Mesothelial cell of epicardium (in vitro differentiated cells): ENCODE measurements around the gene SLC5A10. TPM values are rescaled to one million over a fixed set of nuclear protein-coding genes. Genes with fewer than 3 reads are reported as not detected.

ENCODE experiments used
- DNase-seq, 2 experiments: peaks; one replicate each; pipeline ENCODE4 v3.0.0; 2021; ENCODE audit warnings: low spot score in 2 of 2; ENCODE audit not compliant: unreplicated experiment in 2 of 2
- H3K27ac Mint-ChIP-seq: 2 replicates; pipeline ENCODE4 v1.8.0; 2021; ENCODE audit warnings: mixed read lengths
- H3K27me3 Mint-ChIP-seq: 2 replicates; pipeline ENCODE4 v1.8.0; 2021; ENCODE audit warnings: low read depth, mixed read lengths
- H3K36me3 Mint-ChIP-seq: 2 replicates; pipeline ENCODE4 v1.8.0; 2021; ENCODE audit warnings: mixed read lengths
- H3K4me1 Mint-ChIP-seq: 2 replicates; pipeline ENCODE4 v1.8.0; 2021; ENCODE audit warnings: mixed read lengths
- H3K4me3 Mint-ChIP-seq: 2 replicates; pipeline ENCODE4 v1.8.0; 2021; ENCODE audit warnings: mild to moderate bottlenecking, moderate library complexity, mixed read lengths
- H3K9me3 Mint-ChIP-seq: 2 replicates; pipeline ENCODE4 v1.8.0; 2021; ENCODE audit warnings: mixed read lengths
- total RNA-seq: library from RNA; stranded (reverse); gene quantifications from 3 replicates; pipeline ENCODE4 v1.2.1, GENCODE V29; 2021
- TF ChIP-seq, protein P1 (sequence below): fragments of 200-600 bp; sonication (generic); IDR thresholded peaks from one replicate; pipeline ENCODE4 v1.5.0; 2021; ENCODE audit warnings: antibody characterized with exemption; ENCODE audit not compliant: unreplicated experiment

SLC5A10 gene
- total RNA-seq, 1 donor from 2014 or later = 0.25 TPM

DNA sequence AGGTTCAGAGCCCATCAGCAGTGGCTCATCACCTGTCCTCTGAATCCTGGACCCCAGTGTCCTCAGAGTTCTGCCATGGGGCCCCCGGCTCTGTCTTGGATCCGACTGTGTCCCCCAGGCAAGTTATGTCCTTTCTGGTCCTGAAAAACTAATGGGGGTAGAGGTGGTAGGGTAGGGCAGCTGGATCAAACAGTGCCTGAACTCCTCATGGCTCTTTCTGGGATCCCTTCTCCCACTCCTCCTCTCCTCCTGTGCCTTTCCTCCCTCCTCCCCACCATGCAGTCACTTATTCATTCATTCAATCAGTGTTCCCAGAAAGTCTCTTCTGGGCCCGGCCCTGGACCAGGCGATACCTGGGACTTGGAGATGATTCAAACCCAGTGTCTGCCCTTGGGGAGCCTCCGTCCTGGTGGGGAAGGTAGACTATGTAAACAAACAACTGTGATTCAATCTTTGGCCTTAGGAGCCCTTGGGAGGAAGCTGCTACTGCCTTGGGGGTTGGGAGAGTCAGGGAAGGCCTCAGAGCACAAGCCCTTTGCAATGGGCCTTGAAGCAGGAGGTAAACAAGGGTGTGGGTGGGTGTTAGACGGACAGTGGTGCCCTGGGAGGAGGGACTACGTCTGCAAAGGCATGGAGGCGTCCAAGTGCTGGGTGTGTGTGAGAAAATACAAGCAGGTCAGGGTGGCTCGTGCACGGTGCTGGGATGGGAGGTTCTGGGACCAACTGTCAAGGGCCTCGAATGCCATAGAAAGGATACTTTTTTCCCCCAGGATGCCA is 59.0 kb downstream of the SLC5A10 start:
- Mint-ChIP-seq H3K4me3 (no peak overlapping the region), H3K36me3 (no peaks in the 10 kb centered on the region), H3K27me3 (no peaks in the 10 kb centered on the region), H3K27ac (no peak overlapping the region), H3K9me3 (peaks cover 4% of the 10 kb centered on the region), H3K4me1 (no peaks in the 10 kb centered on the region)
- TF ChIP-seq, protein P1, sequence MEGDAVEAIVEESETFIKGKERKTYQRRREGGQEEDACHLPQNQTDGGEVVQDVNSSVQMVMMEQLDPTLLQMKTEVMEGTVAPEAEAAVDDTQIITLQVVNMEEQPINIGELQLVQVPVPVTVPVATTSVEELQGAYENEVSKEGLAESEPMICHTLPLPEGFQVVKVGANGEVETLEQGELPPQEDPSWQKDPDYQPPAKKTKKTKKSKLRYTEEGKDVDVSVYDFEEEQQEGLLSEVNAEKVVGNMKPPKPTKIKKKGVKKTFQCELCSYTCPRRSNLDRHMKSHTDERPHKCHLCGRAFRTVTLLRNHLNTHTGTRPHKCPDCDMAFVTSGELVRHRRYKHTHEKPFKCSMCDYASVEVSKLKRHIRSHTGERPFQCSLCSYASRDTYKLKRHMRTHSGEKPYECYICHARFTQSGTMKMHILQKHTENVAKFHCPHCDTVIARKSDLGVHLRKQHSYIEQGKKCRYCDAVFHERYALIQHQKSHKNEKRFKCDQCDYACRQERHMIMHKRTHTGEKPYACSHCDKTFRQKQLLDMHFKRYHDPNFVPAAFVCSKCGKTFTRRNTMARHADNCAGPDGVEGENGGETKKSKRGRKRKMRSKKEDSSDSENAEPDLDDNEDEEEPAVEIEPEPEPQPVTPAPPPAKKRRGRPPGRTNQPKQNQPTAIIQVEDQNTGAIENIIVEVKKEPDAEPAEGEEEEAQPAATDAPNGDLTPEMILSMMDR = no peak
- no peak for DNase-seq

DNA sequence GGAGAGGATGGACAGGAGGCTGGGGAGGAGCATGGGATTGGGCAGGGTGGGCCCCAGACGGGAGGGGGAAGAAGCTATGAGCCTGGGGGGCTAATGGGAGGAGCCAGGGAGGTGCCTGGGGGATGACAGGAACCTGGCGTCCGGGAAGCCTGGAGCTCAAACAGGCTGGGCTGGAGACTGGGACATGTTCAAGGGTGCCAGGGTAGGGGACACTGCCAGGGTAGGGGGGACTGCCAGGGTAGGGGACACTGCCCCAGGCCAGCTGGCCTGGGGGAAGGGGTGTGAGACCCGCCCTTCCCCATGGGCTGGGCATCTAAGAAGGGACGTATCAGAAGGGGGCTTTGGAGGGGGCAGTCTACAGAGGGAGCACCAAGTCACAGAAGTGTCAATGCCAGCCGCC is 59.6 kb downstream of the SLC5A10 start:
- Mint-ChIP-seq H3K27me3 (no peaks in the 10 kb centered on the region), H3K9me3 (peaks cover 4% of the 10 kb centered on the region), H3K4me3 (no peak overlapping the region), H3K4me1 (no peaks in the 10 kb centered on the region), H3K27ac (no peak overlapping the region), H3K36me3 (no peaks in the 10 kb centered on the region)
- TF ChIP-seq, protein P1 = no peak
- DNase-seq = no peak

DNA sequence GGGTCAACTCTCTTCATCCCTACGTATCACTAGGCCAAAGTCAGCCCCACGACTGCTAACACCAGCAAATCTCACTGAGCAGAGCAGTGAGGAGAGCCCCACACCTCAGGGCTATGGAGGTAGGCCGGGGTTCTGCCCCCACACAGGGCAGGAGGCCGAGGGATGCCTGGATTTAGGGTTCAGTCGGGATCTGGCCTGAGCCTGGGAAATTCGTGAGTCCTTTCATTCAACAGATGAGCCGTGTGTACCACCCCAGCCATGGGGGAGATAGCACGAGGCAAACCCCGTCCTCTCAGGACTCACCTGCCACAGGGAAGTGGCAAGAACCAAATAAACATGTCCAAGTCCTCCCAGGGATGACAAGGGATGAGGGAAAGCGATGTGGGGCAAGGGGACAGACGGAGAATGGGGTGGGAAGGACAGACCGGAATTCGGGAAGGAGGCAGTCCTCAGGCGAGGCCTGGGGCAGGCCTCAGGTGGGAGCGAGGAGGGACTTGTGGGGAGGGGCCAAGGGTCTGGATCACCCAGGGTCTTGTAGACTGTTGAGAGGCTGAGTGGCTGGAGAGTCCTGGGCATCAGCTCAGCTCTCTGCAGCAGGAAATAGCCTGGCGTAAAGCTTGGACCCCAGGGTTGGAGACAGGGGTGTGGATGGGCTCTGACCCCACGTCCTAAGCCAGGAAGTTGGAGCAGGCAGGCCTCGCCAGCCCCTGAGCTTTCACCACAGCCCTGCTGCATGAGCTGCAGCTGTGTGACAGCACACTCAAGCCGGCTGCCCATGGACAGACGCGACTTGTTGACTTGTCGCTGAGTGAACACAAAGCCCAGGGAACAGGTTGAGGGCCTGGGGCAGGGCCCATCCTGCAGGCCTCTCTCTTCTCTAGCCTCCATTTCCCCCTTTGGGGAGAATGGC is 60.5 kb downstream of the SLC5A10 start:
- TF ChIP-seq, protein P1 = no peak
- Mint-ChIP-seq H3K27me3 (no peaks in the 10 kb centered on the region), H3K4me3 (no peak overlapping the region), H3K9me3 (no peaks in the 10 kb centered on the region), H3K36me3 (no peaks in the 10 kb centered on the region), H3K27ac (no peak overlapping the region), H3K4me1 (no peaks in the 10 kb centered on the region)
- no peak for DNase-seq

DNA sequence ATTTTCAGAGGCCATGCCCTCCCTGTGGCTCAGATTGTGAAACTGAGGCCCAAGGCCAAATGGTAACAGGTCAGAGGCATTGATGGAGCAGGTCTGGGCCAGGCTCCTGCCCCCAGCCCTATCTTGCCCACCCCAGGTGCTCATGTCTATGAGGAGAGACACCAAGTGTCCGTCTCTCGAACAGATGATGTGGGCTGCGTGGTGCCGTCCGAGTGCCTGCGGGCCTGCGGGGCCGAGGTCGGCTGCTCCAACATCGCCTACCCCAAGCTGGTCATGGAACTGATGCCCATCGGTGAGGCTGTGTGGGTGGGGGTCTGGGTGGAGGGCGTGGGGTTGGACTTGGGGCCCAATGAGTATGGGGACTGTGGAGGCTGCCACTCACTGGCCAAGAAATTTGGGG is 61.3 kb downstream of the SLC5A10 start:
- Mint-ChIP-seq H3K4me3 (no peak overlapping the region), H3K27me3 (no peaks in the 10 kb centered on the region), H3K27ac (no peak overlapping the region), H3K36me3 (no peaks in the 10 kb centered on the region), H3K4me1 (no peaks in the 10 kb centered on the region), H3K9me3 (no peaks in the 10 kb centered on the region)
- TF ChIP-seq, protein P1 = no peak
- DNase-seq = no peak

DNA sequence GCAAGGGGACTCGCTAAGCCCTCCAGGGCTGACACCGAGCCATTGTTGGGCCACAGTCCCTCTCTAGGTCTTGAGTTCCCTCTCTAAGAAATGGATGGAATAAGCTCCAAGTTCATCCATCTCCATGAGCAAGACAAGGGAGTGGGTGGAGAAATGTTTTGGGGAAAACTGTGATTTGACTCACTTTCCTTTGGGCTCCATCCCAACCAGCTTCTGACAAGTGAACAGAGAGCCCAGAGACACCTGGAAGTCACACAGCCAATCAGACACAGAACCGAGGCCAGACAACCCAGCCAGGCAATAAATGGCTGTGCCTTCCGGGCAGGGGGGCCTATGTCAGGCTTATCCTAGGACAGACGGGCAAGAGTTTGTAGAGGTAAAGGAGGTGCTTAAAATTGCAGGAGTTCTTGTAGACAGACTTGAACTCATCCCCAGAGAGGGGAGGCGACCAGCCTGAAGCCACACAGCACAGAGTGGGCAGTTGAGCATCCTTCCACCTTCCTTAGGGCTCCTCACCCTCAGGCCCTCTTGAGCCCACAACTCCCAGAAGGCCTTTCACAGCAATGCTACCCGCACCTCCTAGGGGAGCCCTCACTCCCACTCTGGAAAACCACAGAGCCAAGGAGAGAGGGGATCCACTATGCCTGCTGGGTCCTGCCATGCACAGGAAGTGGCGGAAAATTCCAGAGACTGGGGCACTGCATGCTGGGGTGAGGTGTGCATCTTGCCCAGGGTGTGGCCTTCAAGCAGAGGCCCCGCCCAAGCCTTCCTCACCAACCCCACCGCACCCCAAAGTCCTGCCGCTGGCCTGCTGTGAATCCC is 62.1 kb downstream of the SLC5A10 start:
- H3K4me3 Mint-ChIP-seq = no peak overlapping the region
- no peaks in the 10 kb centered on the region for H3K27me3 Mint-ChIP-seq
- DNase-seq = no peak

More for the DNA sequence above, 62.1 kb downstream of the SLC5A10 start:
- Mint-ChIP-seq H3K4me1 (peaks cover 3% of the 10 kb centered on the region), H3K36me3 (no peaks in the 10 kb centered on the region), H3K27ac (no peak overlapping the region), H3K9me3 (no peaks in the 10 kb centered on the region)
- TF ChIP-seq, protein P1 = no peak
